ENCODE measurements around the gene KRT13.

- TF ChIP-seq CTCF (IDR thresholded peaks at IDR 0.05 in 2 of 3, conservative IDR thresholded peaks at IDR 0.05 in 1 of 3; ENCODE audit: control insufficient read depth in 2 of 3, extremely low read depth in 1 of 3, insufficient read depth in 1 of 3, low read depth in 3 of 3, low read length in 3 of 3) (no peak), ZNF384 (IDR thresholded peaks at IDR 0.05; ENCODE audit: borderline replicate concordance, low read depth, low read length) (no peak), NRF1 (conservative IDR thresholded peaks at IDR 0.05; ENCODE audit: low read depth, low read length) (no peak), EP300 (IDR thresholded peaks at IDR 0.05; ENCODE audit: borderline replicate concordance in 1 of 2, control insufficient read depth in 1 of 2, low read depth in 2 of 2, low read length in 2 of 2) (no peak), EZH2 (IDR thresholded peaks at IDR 0.05; ENCODE audit: borderline replicate concordance, control insufficient read depth, low read depth, low read length) (no peak), SREBF1 (IDR thresholded peaks at IDR 0.05; ENCODE audit: low read length) (no peak), HDAC6 (IDR thresholded peaks at IDR 0.05; ENCODE audit: unreplicated experiment) (no peak), PML (IDR thresholded peaks at IDR 0.05; ENCODE audit: low read length) (no peak)
These were observed 25.3 kb downstream of the KRT13 start for GRCh38 chr17:41480136-41480535.
